ENCODE results near the gene KAT2B.
A peak's percentile ranks its signal among the peaks of the same experiment; 100 is the strongest.

The KAT2B gene

GRCh38 chr3:20141851-20142250 is 101.6 kb downstream of the KAT2B start:
- no peaks in the 10 kb centered on the region for H3K27me3 Mint-ChIP-seq
- CTCF ChIA-PET: no interaction called here
- no peak for DNase-seq
- H3K4me3 Mint-ChIP-seq: no peak overlapping the region
- peaks cover 60% of the 10 kb centered on the region for H3K36me3 Mint-ChIP-seq
- peaks cover 2% of the 10 kb centered on the region for H3K9me3 Mint-ChIP-seq
- H3K27ac Mint-ChIP-seq: no peak overlapping the region
- no peaks in the 10 kb centered on the region for H3K4me1 Mint-ChIP-seq

GRCh38 chr3:20142517-20142916 is 102.3 kb downstream of the KAT2B start:
- CTCF ChIA-PET: no interaction called here
- H3K27ac Mint-ChIP-seq: no peak overlapping the region
- peaks cover 63% of the 10 kb centered on the region for H3K36me3 Mint-ChIP-seq
- H3K27me3 Mint-ChIP-seq: no peaks in the 10 kb centered on the region
- H3K4me3 Mint-ChIP-seq: no peak overlapping the region
- no peaks in the 10 kb centered on the region for H3K4me1 Mint-ChIP-seq
- DNase-seq: no peak
- H3K9me3 Mint-ChIP-seq: peaks cover 2% of the 10 kb centered on the region

- no peaks in the 10 kb centered on the region for H3K27me3 Mint-ChIP-seq
- no peaks in the 10 kb centered on the region for H3K4me1 Mint-ChIP-seq
- no peak overlapping the region for H3K4me3 Mint-ChIP-seq
- CTCF ChIA-PET: no interaction called here
- no peak overlapping the region for H3K27ac Mint-ChIP-seq
- peaks cover 2% of the 10 kb centered on the region for H3K9me3 Mint-ChIP-seq
- H3K36me3 Mint-ChIP-seq: peaks cover 69% of the 10 kb centered on the region
- DNase-seq: no peak
These were observed 103.3 kb downstream of the KAT2B start for GRCh38 chr3:20143519-20143918.

GRCh38 chr3:20145874-20146273 is 105.6 kb downstream of the KAT2B start:
- Mint-ChIP-seq H3K36me3 (peaks cover 75% of the 10 kb centered on the region), H3K27me3 (no peaks in the 10 kb centered on the region), H3K4me3 (no peak overlapping the region), H3K9me3 (peaks cover 2% of the 10 kb centered on the region), H3K4me1 (peaks cover under 1% of the 10 kb centered on the region), H3K27ac (no peak overlapping the region)
- CTCF ChIA-PET: no interaction called here
- no peak for DNase-seq

GRCh38 chr3:20146301-20146700 is 106.1 kb downstream of the KAT2B start:
- DNase-seq: no peak
- peaks cover 77% of the 10 kb centered on the region for H3K36me3 Mint-ChIP-seq
- H3K4me1 Mint-ChIP-seq: peaks cover 2% of the 10 kb centered on the region
- no peak overlapping the region for H3K27ac Mint-ChIP-seq
- H3K4me3 Mint-ChIP-seq: no peak overlapping the region
- CTCF ChIA-PET: no interaction called here
- peaks cover 2% of the 10 kb centered on the region for H3K9me3 Mint-ChIP-seq
- H3K27me3 Mint-ChIP-seq: no peaks in the 10 kb centered on the region

- DNase-seq: no peak
- Mint-ChIP-seq H3K27ac (no peak overlapping the region), H3K27me3 (no peaks in the 10 kb centered on the region), H3K4me1 (peaks cover 6% of the 10 kb centered on the region), H3K36me3 (peaks cover 74% of the 10 kb centered on the region), H3K9me3 (peaks cover 2% of the 10 kb centered on the region), H3K4me3 (no peak overlapping the region)
- CTCF ChIA-PET: no interaction called here
These were observed 107.1 kb downstream of the KAT2B start for GRCh38 chr3:20147361-20147760.

- Mint-ChIP-seq H3K27me3 (no peaks in the 10 kb centered on the region), H3K4me1 (peaks cover 6% of the 10 kb centered on the region), H3K36me3 (peaks cover 67% of the 10 kb centered on the region), H3K9me3 (no peaks in the 10 kb centered on the region), H3K27ac (no peak overlapping the region), H3K4me3 (no peak overlapping the region)
- CTCF ChIA-PET: no interaction called here
- DNase-seq: no peak
These were observed 108.2 kb downstream of the KAT2B start for GRCh38 chr3:20148466-20148865.

- no peak for DNase-seq
- Mint-ChIP-seq H3K4me1 (peaks cover 6% of the 10 kb centered on the region), H3K27ac (no peak overlapping the region), H3K27me3 (no peaks in the 10 kb centered on the region), H3K4me3 (no peak overlapping the region), H3K9me3 (no peaks in the 10 kb centered on the region), H3K36me3 (peaks cover 62% of the 10 kb centered on the region)
- CTCF ChIA-PET: no interaction called here
These were observed 113.8 kb downstream of the KAT2B start for GRCh38 chr3:20154078-20154477.

GRCh38 chr3:20154928-20155327 is 114.7 kb downstream of the KAT2B start:
- peaks cover 61% of the 10 kb centered on the region for H3K36me3 Mint-ChIP-seq
- peaks cover 11% of the 10 kb centered on the region for H3K4me1 Mint-ChIP-seq
- H3K9me3 Mint-ChIP-seq: no peaks in the 10 kb centered on the region
- no peaks in the 10 kb centered on the region for H3K27me3 Mint-ChIP-seq
- H3K27ac Mint-ChIP-seq: no peak overlapping the region
- CTCF ChIA-PET: interaction anchor here (0.6 kb wide), 1 partner anchor 43 kb away, joined by 3 read pairs; no protein-coding TSS in a partner anchor
- no peak overlapping the region for H3K4me3 Mint-ChIP-seq
- DNase-seq: no peak

- no peaks in the 10 kb centered on the region for H3K9me3 Mint-ChIP-seq
- DNase-seq: no peak
- CTCF ChIA-PET: no interaction called here
- H3K4me3 Mint-ChIP-seq: no peak overlapping the region
- H3K36me3 Mint-ChIP-seq: peaks cover 62% of the 10 kb centered on the region
- peak overlapping the region; percentile 43 for H3K27ac Mint-ChIP-seq
- peaks cover 19% of the 10 kb centered on the region for H3K4me1 Mint-ChIP-seq
- H3K27me3 Mint-ChIP-seq: no peaks in the 10 kb centered on the region
These were observed 120.0 kb downstream of the KAT2B start for GRCh38 chr3:20160230-20160629.

- H3K4me1 Mint-ChIP-seq: peaks cover 23% of the 10 kb centered on the region
- no peak for DNase-seq
- no peak overlapping the region for H3K4me3 Mint-ChIP-seq
- no peaks in the 10 kb centered on the region for H3K9me3 Mint-ChIP-seq
- H3K27me3 Mint-ChIP-seq: no peaks in the 10 kb centered on the region
- H3K27ac Mint-ChIP-seq: no peak overlapping the region
- CTCF ChIA-PET: interaction anchor here (1.4 kb wide), 1 partner anchor 275 kb away, joined by 3 read pairs; no protein-coding TSS in a partner anchor
- peaks cover 63% of the 10 kb centered on the region for H3K36me3 Mint-ChIP-seq
These were observed 121.5 kb downstream of the KAT2B start for GRCh38 chr3:20161714-20162113.

- Mint-ChIP-seq H3K4me3 (no peak overlapping the region), H3K9me3 (no peaks in the 10 kb centered on the region), H3K27me3 (no peaks in the 10 kb centered on the region), H3K27ac (no peak overlapping the region), H3K36me3 (peaks cover 53% of the 10 kb centered on the region), H3K4me1 (peaks cover 7% of the 10 kb centered on the region)
- no peak for DNase-seq
- CTCF ChIA-PET: no interaction called here
These were observed 133.7 kb downstream of the KAT2B start for GRCh38 chr3:20173844-20174410.

GRCh38 chr3:20181276-20181675 is 141.0 kb downstream of the KAT2B start:
- no peaks in the 10 kb centered on the region for H3K9me3 Mint-ChIP-seq

GRCh38 chr3:20182206-20182605 is 142.0 kb downstream of the KAT2B start:
- CTCF ChIA-PET: no interaction called here
- Mint-ChIP-seq H3K36me3 (peaks cover 49% of the 10 kb centered on the region), H3K9me3 (no peaks in the 10 kb centered on the region), H3K4me3 (no peak overlapping the region), H3K4me1 (peaks cover 29% of the 10 kb centered on the region), H3K27me3 (no peaks in the 10 kb centered on the region), H3K27ac (no peak overlapping the region)
- no peak for DNase-seq

More at GRCh38 chr3:20181276-20181675, 141.0 kb downstream of the KAT2B start:
- DNase-seq: no peak
- Mint-ChIP-seq H3K4me3 (no peak overlapping the region), H3K4me1 (peaks cover 29% of the 10 kb centered on the region), H3K27me3 (no peaks in the 10 kb centered on the region), H3K27ac (no peak overlapping the region), H3K36me3 (peaks cover 49% of the 10 kb centered on the region)
- CTCF ChIA-PET: no interaction called here

GRCh38 chr3:20185331-20185678 is 145.1 kb downstream of the KAT2B start:
- Mint-ChIP-seq H3K4me3 (no peak overlapping the region), H3K4me1 (peaks cover 27% of the 10 kb centered on the region), H3K9me3 (no peaks in the 10 kb centered on the region), H3K36me3 (peaks cover 23% of the 10 kb centered on the region), H3K27me3 (no peaks in the 10 kb centered on the region), H3K27ac (no peak overlapping the region)
- DNase-seq: peak; percentile 40
- CTCF ChIA-PET: no interaction called here

Measured in activated naive CD4-positive, alpha-beta T cell treated with anti-CD3 and anti-CD28 coated beads, Interleukin-2, amount 10 ng/mL, durations not matched to agents 7 days and 5 days (primary cell).